K562 (cell line): Measurements from ENCODE around the gene ACTBL2. TPM values are rescaled to one million over a fixed set of nuclear protein-coding genes. Genes with fewer than 3 reads are reported as not detected.

Experiments
- ATAC-seq: fragments of 200-7000 bp; cut with Tn5 transposase; 3 replicates; pipeline ENCODE4 v1.9.1; 2020; ENCODE audit warnings: moderate library complexity
- BruUV-seq: library from RNA; stranded (reverse); fragments of 400-500 nt; replicated peaks from 2 replicates; lab custom pipeline; 2021; lab: Mats Ljungman, UMichigan
- CTCF ChIA-PET: fragments of 300-600 bp; formaldehyde crosslinking; extraction: SDS; loops from one replicate; lab custom pipeline; 2021; ENCODE audit warnings: low intra/inter-chr PET ratio; lab: Yijun Ruan, JAX
- POLR2A ChIA-PET: fragments of 300-600, 350-650 bp; sonication (Branson Sonifier 250); formaldehyde crosslinking; extraction: SDS; loops from one replicate; lab custom pipeline; 2021; ENCODE audit warnings: antibody characterized with exemption, inconsistent platforms; lab: Yijun Ruan, JAX
- DNase-seq, 4 experiments: peaks; one replicate each; pipeline versions ENCODE4 v3.0.0 to v3.0.0-alpha.2; 2011 to 2018; ENCODE audit warnings: low spot score in 3 of 4, mixed read lengths in 3 of 4; ENCODE audit errors: extremely low read depth in 1 of 4
- FAIRE-seq: peaks from 2 replicates; lab custom pipeline; 2011; peaks lifted over from hg19 to GRCh38; lab: Jason Lieb, UNC
- H2AFZ ChIP-seq: 2 replicates; pipeline ENCODE4 v1.6.0; 2011; ENCODE audit warnings: low read depth, low read length, control low read depth, inconsistent platforms
- H3K27ac ChIP-seq: fragments of 200-600 bp; 3 replicates; pipeline ENCODE4 v1.8.0; 2011; ENCODE audit warnings: low read depth, mild to moderate bottlenecking, control low read depth, inconsistent platforms, low read length, moderate library complexity, mixed read lengths; ENCODE audit errors: extremely low read depth
- H3K27me3 ChIP-seq, 2 experiments: fragments of 300-600 bp in 1 of 2; 2 replicates in 1 of 2; 3 replicates in 1 of 2; pipeline versions ENCODE4 v1.6.0 to v1.8.0; 2011; ENCODE audit warnings: inconsistent platforms in 2 of 2, low read length in 2 of 2, mild to moderate bottlenecking in 1 of 2, mixed read lengths in 1 of 2, moderate library complexity in 1 of 2; ENCODE audit not compliant: control insufficient read depth in 2 of 2, insufficient read depth in 2 of 2
- H3K36me3 ChIP-seq: fragments of 300-600 bp; 3 replicates; pipeline ENCODE4 v1.8.0; 2011; ENCODE audit warnings: mild to moderate bottlenecking, low read length, inconsistent platforms; ENCODE audit not compliant: control insufficient read depth, insufficient read depth
- H3K4me1 ChIP-seq, 2 experiments: fragments of 200-600 bp in 1 of 2; replicated peaks in 1 of 2; 2 replicates in 1 of 2; 3 replicates in 1 of 2; pipeline versions ENCODE4 v1.5.1 to v1.8.0; 2011; ENCODE audit warnings: inconsistent platforms in 2 of 2, low read length in 2 of 2, mild to moderate bottlenecking in 1 of 2, mixed read lengths in 1 of 2, moderate library complexity in 1 of 2; ENCODE audit not compliant: control insufficient read depth in 2 of 2, insufficient read depth in 2 of 2
- H3K4me2 ChIP-seq: 2 replicates; pipeline ENCODE4 v1.6.1; 2011; ENCODE audit warnings: low read length, control low read depth, inconsistent platforms, mixed read lengths; ENCODE audit not compliant: insufficient read depth
- H3K4me3 ChIP-seq: fragments of 200-600 bp; sonication (generic), shearing (Covaris generic); 2 replicates; pipeline ENCODE4 v1.5.1; 2016; ENCODE audit warnings: control low read depth, inconsistent platforms
- H3K79me2 ChIP-seq: fragments of 200-600 bp; 3 replicates; pipeline ENCODE4 v1.8.0; 2011; ENCODE audit warnings: low read length, inconsistent platforms; ENCODE audit not compliant: control insufficient read depth, insufficient read depth
- H3K9ac ChIP-seq, 2 experiments: 2 replicates each; pipeline versions ENCODE4 v1.6.0 to v1.6.1; 2011; ENCODE audit warnings: low read depth in 2 of 2, low read length in 2 of 2, control low read depth in 1 of 2, inconsistent platforms in 1 of 2, mild to moderate bottlenecking in 1 of 2, mixed read lengths in 1 of 2; ENCODE audit not compliant: insufficient read depth in 1 of 2
- H3K9me1 ChIP-seq: one replicate; pipeline ENCODE4 v1.6.0; 2011; ENCODE audit warnings: inconsistent platforms, mild to moderate bottlenecking, low read length, moderate library complexity; ENCODE audit not compliant: control insufficient read depth, insufficient read depth
- H3K9me3 ChIP-seq: replicated peaks from 2 replicates; pipeline ENCODE4 v1.5.1; 2011; ENCODE audit warnings: low read depth, low read length, inconsistent platforms; ENCODE audit not compliant: control insufficient read depth, insufficient read depth
- H4K20me1 ChIP-seq: replicated peaks from 2 replicates; pipeline ENCODE4 v1.6.1; 2011; ENCODE audit warnings: low read length, inconsistent platforms, mixed read lengths; ENCODE audit not compliant: control insufficient read depth, insufficient read depth
- CBX1 ChIP-seq: sonication (generic); IDR thresholded peaks from 2 replicates; pipeline ENCODE4 v1.6.1; 2016; ENCODE audit warnings: antibody characterized with exemption, low read depth, mild to moderate bottlenecking
- CREM ChIP-seq: IDR thresholded peaks from 2 replicates; pipeline ENCODE4 v1.6.1; 2014; ENCODE audit warnings: antibody characterized with exemption, low read depth
- ESRRA ChIP-seq: fragments of 450-650 bp; IDR thresholded peaks from 2 replicates; pipeline ENCODE4 v1.6.1; 2014; ENCODE audit warnings: low read depth, mild to moderate bottlenecking, moderate library complexity, borderline replicate concordance
- KHSRP ChIP-seq: fragments of 450-650 bp; IDR thresholded peaks from 2 replicates; pipeline ENCODE4 v1.6.1; 2017
- NCOA6 ChIP-seq: fragments of 450-650 bp; IDR thresholded peaks from 2 replicates; pipeline ENCODE4 v1.6.1; 2017; ENCODE audit warnings: mild to moderate bottlenecking
- RBM17 ChIP-seq: fragments of 200-400 bp; formaldehyde crosslinking; IDR thresholded peaks from 2 replicates; pipeline ENCODE4 v1.6.1; 2017; ENCODE audit warnings: low read depth, mild to moderate bottlenecking, low read length, borderline replicate concordance
- SMARCA4 ChIP-seq: fragments of 450-650 bp; IDR thresholded peaks from 2 replicates; pipeline ENCODE4 v1.6.1; 2016
- ZNF589 ChIP-seq: fragments of 200-800 bp; sonication (Bioruptor generic); IDR thresholded peaks from 2 replicates; pipeline ENCODE4 v1.6.1; 2016; ENCODE audit warnings: low read depth, missing genetic modification characterization, missing compliant biosample characterization
- ZSCAN29 ChIP-seq: fragments of 450-650 bp; IDR thresholded peaks from 2 replicates; pipeline ENCODE4 v1.6.1; 2017
- WGBS: fragments of 100-300 bp; shearing (Covaris generic); methylation state at CpG from one replicate; pipeline ENCODE4 v1.1.6; 2016; ENCODE audit warnings: low coverage, mixed read lengths; ENCODE audit not compliant: insufficient coverage; ENCODE audit errors: missing lambda C conversion rate; 5-methylcytosine and 5-hydroxymethylcytosine counted together
- in situ Hi-C: fragments of 300-500 bp; cut with MboI; formaldehyde crosslinking; loops from 4 replicates; pipeline ENCODE4 v1.15.0; 2018; ENCODE audit warnings: inconsistent platforms, mixed read lengths
- intact Hi-C: fragments of 100-400 bp; cut with micrococcal nuclease; formaldehyde crosslinking; loops from 2 replicates; pipeline ENCODE4 v1.14.2; 2022
- polyA plus RNA-seq, 8 experiments: library from polyadenylated mRNA; depleted of rRNA in 4 of 8; stranded (reverse) in 5 of 8; unstranded in 3 of 8; fragments of >200 nt; fragmentation: Nextera tagmentation in 2 of 8; fragmentation: Illumina TruSeq in 1 of 8; extraction: Ambion mirVana in 2 of 8; extraction: Trizol in 1 of 8; gene quantifications; 2 replicates each; pipeline versions ENCODE4 v1.2.1 to v1.2.3, GENCODE V29; 2011 to 2014; ENCODE audit warnings: inconsistent platforms in 1 of 8, missing spikeins in 1 of 8
- total RNA-seq, 7 experiments: library from RNA; depleted of rRNA in 6 of 7; stranded (reverse); fragments of >200 nt in 6 of 7; fragmentation: Illumina TruSeq in 2 of 7; extraction: Trizol in 2 of 7; gene quantifications; 2 replicates each; pipeline versions ENCODE4 v1.2.1 to v1.2.3, GENCODE V29; 2011 to 2021; ENCODE audit warnings: low replicate concordance in 1 of 7
- TF ChIP-seq, protein P1 (sequence below): fragments of 250-450 bp; sonication (Bioruptor Pico); IDR thresholded peaks from 2 replicates; pipeline ENCODE4 v1.5.1; 2021; ENCODE audit warnings: mild to moderate bottlenecking
- TF ChIP-seq, protein P2 (sequence below): fragments of 450-650 bp; IDR thresholded peaks from 2 replicates; pipeline ENCODE4 v1.6.1; 2016; ENCODE audit warnings: borderline replicate concordance
- TF ChIP-seq, protein P3 (sequence below): fragments of 250-450 bp; sonication (Bioruptor Pico); IDR thresholded peaks from 2 replicates; pipeline ENCODE4 v1.8.0; 2021; ENCODE audit warnings: moderate library complexity, mild to moderate bottlenecking, inconsistent platforms
- TF ChIP-seq, protein P4 (sequence below): fragments of 450-650 bp; IDR thresholded peaks from 2 replicates; pipeline ENCODE4 v1.6.1; 2016; ENCODE audit warnings: antibody characterized with exemption

Gene ACTBL2
- total and polyA plus RNA-seq, 9 of the 15 experiments (the other 6 are each of a cell fraction or from before 2014, with no cell fraction given), result not detected

DNA sequence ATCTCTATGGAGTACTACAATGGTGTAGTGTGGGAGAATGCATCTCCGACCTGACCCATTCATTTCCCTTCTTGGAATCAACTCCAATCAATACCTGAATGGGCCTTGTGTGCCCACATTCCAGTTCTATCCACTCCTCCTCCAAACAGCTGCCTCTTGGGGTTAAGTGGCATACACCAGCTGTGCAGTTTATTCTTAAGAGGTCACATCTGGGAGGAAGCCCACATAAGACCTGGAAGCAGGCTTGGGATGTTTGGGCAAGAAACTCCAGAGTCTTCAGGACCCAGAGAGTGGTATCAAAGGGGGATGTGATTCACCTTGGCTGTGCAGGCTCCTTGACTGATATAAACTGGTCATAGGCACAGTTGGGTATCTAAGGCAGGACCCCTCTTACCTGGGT lies 46.0 kb downstream of the ACTBL2 start:
- Histone ChIP-seq H3K4me1 (peaks cover 0 to 6% of the 10 kb centered on the region in 2 experiments; a peak in 2 of 5 replicates), H3K4me2 (no peak overlapping the region), H3K27ac (no peak overlapping the region), H3K9me1 (no peaks in the 10 kb centered on the region), H3K4me3 (no peak overlapping the region), H3K79me2 (no peaks in the 10 kb centered on the region), H3K27me3 (peaks cover 0 to 5% of the 10 kb centered on the region in 2 experiments; a peak in 1 of 5 replicates), H3K36me3 (no peaks in the 10 kb centered on the region), H3K9ac (no peak overlapping the region), H3K9me3 (no peaks in the 10 kb centered on the region), H4K20me1 (no peaks in the 10 kb centered on the region), H2AFZ (no peak overlapping the region)
- POLR2A ChIA-PET, result no interaction called here
- CTCF ChIA-PET, result no interaction called here
- 0% methylated on average over 1 of the region's 1 CpG for WGBS
- no TSS peak for BruUV-seq
- FAIRE-seq (no peak), ATAC-seq (no peak), DNase-seq (no peak)
- no peak for TF ChIP-seq ZNF589 (CRISPR knock-in tag)
- in situ Hi-C loops, result no loop called here
- intact Hi-C loops, result no loop called here

DNA sequence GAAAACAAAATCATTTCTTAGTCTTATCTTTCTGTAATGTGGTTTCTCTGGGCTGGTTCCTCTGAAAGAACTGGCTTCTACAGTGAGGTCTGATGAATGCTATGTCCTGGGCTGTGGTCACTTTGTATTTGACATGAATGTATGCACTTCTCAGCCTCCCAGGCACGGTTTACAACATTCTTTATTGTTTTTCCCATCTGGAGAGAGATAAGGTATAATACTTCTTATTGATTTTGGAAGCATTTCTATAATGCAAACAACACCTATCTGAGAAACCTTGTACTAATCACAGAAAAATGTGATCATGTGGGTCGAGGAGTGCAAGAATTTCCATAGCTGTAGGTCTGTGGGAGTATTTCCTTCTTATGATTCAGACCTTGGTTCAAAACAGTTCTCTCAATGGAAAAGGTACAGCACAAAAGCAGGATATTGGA lies 46.9 kb downstream of the ACTBL2 start:
- Histone ChIP-seq H3K36me3 (no peaks in the 10 kb centered on the region), H2AFZ (no peak overlapping the region), H3K4me2 (no peak overlapping the region), H3K9me1 (no peaks in the 10 kb centered on the region), H4K20me1 (no peaks in the 10 kb centered on the region), H3K27ac (no peak overlapping the region), H3K27me3 (peaks cover 0 to 5% of the 10 kb centered on the region in 2 experiments; a peak in 1 of 5 replicates), H3K4me1 (no peaks in the 10 kb centered on the region), H3K4me3 (no peak overlapping the region), H3K9me3 (no peaks in the 10 kb centered on the region), H3K79me2 (no peaks in the 10 kb centered on the region), H3K9ac (no peak overlapping the region)
- in situ Hi-C loops, result no loop called here
- no peak for FAIRE-seq
- CTCF ChIA-PET, result interaction anchor here (0.9 kb wide), 1 partner anchor 138 kb away, joined by 3 read pairs; no protein-coding TSS in a partner anchor
- intact Hi-C loops, result no loop called here
- ATAC-seq, result no peak
- DNase-seq, result no peak
- 0% methylated on average over 2 of the region's 2 CpGs for WGBS
- POLR2A ChIA-PET, result no interaction called here
- BruUV-seq, result no TSS peak
- TF ChIP-seq, protein P1, sequence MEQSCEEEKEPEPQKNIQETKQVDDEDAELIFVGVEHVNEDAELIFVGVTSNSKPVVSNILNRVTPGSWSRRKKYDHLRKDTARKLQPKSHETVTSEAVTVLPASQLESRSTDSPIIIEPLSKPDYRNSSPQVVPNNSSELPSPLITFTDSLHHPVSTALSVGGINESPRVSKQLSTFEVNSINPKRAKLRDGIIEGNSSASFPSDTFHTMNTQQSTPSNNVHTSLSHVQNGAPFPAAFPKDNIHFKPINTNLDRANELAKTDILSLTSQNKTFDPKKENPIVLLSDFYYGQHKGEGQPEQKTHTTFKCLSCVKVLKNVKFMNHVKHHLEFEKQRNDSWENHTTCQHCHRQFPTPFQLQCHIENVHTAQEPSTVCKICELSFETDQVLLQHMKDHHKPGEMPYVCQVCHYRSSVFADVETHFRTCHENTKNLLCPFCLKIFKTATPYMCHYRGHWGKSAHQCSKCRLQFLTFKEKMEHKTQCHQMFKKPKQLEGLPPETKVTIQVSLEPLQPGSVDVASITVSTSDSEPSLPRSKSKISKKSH (CRISPR knock-in tag), result no peak
- no peak for TF ChIP-seq KHSRP
- no peak for TF ChIP-seq ZSCAN29
- TF ChIP-seq, protein P2, sequence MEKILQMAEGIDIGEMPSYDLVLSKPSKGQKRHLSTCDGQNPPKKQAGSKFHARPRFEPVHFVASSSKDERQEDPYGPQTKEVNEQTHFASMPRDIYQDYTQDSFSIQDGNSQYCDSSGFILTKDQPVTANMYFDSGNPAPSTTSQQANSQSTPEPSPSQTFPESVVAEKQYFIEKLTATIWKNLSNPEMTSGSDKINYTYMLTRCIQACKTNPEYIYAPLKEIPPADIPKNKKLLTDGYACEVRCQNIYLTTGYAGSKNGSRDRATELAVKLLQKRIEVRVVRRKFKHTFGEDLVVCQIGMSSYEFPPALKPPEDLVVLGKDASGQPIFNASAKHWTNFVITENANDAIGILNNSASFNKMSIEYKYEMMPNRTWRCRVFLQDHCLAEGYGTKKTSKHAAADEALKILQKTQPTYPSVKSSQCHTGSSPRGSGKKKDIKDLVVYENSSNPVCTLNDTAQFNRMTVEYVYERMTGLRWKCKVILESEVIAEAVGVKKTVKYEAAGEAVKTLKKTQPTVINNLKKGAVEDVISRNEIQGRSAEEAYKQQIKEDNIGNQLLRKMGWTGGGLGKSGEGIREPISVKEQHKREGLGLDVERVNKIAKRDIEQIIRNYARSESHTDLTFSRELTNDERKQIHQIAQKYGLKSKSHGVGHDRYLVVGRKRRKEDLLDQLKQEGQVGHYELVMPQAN, result no peak
- no peak for TF ChIP-seq CREM
- TF ChIP-seq, protein P3, sequence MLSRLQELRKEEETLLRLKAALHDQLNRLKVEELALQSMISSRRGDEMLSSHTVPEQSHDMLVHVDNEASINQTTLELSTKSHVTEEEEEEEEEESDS (CRISPR knock-in tag), result no peak
- TF ChIP-seq RBM17, result no peak
- no peak for TF ChIP-seq CBX1
- no peak for TF ChIP-seq ESRRA
- TF ChIP-seq NCOA6, result no peak
- no peak for TF ChIP-seq SMARCA4
- TF ChIP-seq, protein P4, sequence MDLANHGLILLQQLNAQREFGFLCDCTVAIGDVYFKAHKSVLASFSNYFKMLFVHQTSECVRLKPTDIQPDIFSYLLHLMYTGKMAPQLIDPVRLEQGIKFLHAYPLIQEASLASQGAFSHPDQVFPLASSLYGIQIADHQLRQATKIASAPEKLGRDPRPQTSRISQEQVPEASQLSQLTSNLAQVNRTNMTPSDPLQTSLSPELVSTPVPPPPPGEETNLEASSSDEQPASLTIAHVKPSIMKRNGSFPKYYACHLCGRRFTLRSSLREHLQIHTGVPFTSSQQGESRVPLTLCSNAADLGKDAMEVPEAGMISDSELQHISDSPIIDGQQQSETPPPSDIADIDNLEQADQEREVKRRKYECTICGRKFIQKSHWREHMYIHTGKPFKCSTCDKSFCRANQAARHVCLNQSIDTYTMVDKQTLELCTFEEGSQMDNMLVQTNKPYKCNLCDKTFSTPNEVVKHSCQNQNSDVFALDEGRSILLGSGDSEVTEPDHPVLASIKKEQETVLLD, result no peak
